SK-N-SH treated with all-trans-retinoic acid at 6 μM for 48 hours (cell line): ENCODE measurements around the gene ENAH.

ENCODE experiments used
- ATAC-seq: fragments of 200-7000 bp; cut with Tn5 transposase; 3 replicates; pipeline ENCODE4 v1.9.1; 2020; ENCODE audit warnings: mild to moderate bottlenecking, moderate library complexity
- ARNTL ChIP-seq: fragments of 450-650 bp; formaldehyde crosslinking; IDR thresholded peaks from 2 replicates; pipeline ENCODE4 v1.5.0; 2020; ENCODE audit warnings: low read depth, mild to moderate bottlenecking, moderate library complexity, borderline replicate concordance
- BACH2 ChIP-seq: fragments of 250-450 bp; sonication (Bioruptor Pico); IDR thresholded peaks from 2 replicates; pipeline ENCODE4 v1.9.0; 2021; ENCODE audit warnings: mild to moderate bottlenecking, borderline replicate concordance
- CSDC2 ChIP-seq: fragments of 250-450 bp; sonication (Bioruptor Pico); IDR thresholded peaks from 2 replicates; pipeline ENCODE4 v1.5.0; 2020; ENCODE audit warnings: mild to moderate bottlenecking, moderate library complexity
- ESRRG ChIP-seq: fragments of 250-450 bp; sonication (Bioruptor Pico); IDR thresholded peaks from 2 replicates; pipeline ENCODE4 v1.6.1; 2021; ENCODE audit warnings: mild to moderate bottlenecking
- GLIS3 ChIP-seq: fragments of 250-450 bp; sonication (Bioruptor Pico); IDR thresholded peaks from 2 replicates; pipeline ENCODE4 v1.5.0; 2020; ENCODE audit warnings: mild to moderate bottlenecking, moderate library complexity
- ISL1 ChIP-seq: fragments of 250-450 bp; sonication (Bioruptor Pico); IDR thresholded peaks from 2 replicates; pipeline ENCODE4 v2.1.2; 2022; ENCODE audit warnings: mild to moderate bottlenecking, moderate library complexity
- OSR1 ChIP-seq: fragments of 250-450 bp; sonication (Bioruptor Pico); IDR thresholded peaks from 2 replicates; pipeline ENCODE4 v1.8.0; 2022; ENCODE audit warnings: moderate library complexity, mild to moderate bottlenecking, inconsistent platforms
- PPARA ChIP-seq: fragments of 250-450 bp; sonication (Bioruptor Pico); IDR thresholded peaks from 2 replicates; pipeline ENCODE4 v1.5.0; 2020; ENCODE audit warnings: mild to moderate bottlenecking, borderline replicate concordance
- RARB ChIP-seq: fragments of 250-450 bp; sonication (Bioruptor Pico); IDR thresholded peaks from 2 replicates; pipeline ENCODE4 v1.8.0; 2021; ENCODE audit warnings: mild to moderate bottlenecking, moderate library complexity
- SNAI2 ChIP-seq: fragments of 250-450 bp; sonication (Bioruptor Pico); IDR thresholded peaks from 2 replicates; pipeline ENCODE4 v1.5.0; 2020; ENCODE audit warnings: mild to moderate bottlenecking, moderate library complexity
- TCF4 ChIP-seq: fragments of 250-450 bp; sonication (Bioruptor Pico); IDR thresholded peaks from 2 replicates; pipeline ENCODE4 v1.8.0; 2021; ENCODE audit warnings: mild to moderate bottlenecking, moderate library complexity, borderline replicate concordance
- TOX ChIP-seq: fragments of 250-450 bp; sonication (Bioruptor Pico); IDR thresholded peaks from 2 replicates; pipeline ENCODE4 v1.8.0; 2021; ENCODE audit warnings: mild to moderate bottlenecking, moderate library complexity, borderline replicate concordance
- ZC3H10 ChIP-seq: fragments of 250-450 bp; sonication (Bioruptor Pico); IDR thresholded peaks from 2 replicates; pipeline ENCODE4 v1.5.1; 2021; ENCODE audit warnings: mild to moderate bottlenecking, moderate library complexity
- ZFP3 ChIP-seq: fragments of 250-450 bp; sonication (Bioruptor Pico); IDR thresholded peaks from 2 replicates; pipeline ENCODE4 v1.5.0; 2020; ENCODE audit warnings: mild to moderate bottlenecking, moderate library complexity
- ZNF565 ChIP-seq: fragments of 450-650 bp; formaldehyde crosslinking; conservative IDR thresholded peaks from 2 replicates; pipeline ENCODE4 v1.5.0; 2020; ENCODE audit warnings: low read depth, mild to moderate bottlenecking, moderate library complexity
- ZNF8 ChIP-seq: fragments of 450-650 bp; formaldehyde crosslinking; IDR thresholded peaks from 2 replicates; pipeline ENCODE4 v1.5.0; 2020; ENCODE audit warnings: mild to moderate bottlenecking, moderate library complexity
- TF ChIP-seq, protein P1 (sequence below): fragments of 250-450 bp; sonication (Bioruptor Pico); IDR thresholded peaks from 2 replicates; pipeline ENCODE4 v1.5.0; 2020; ENCODE audit warnings: mild to moderate bottlenecking, moderate library complexity
- TF ChIP-seq, protein P2 (sequence below): fragments of 250-450 bp; sonication (Bioruptor Pico); IDR thresholded peaks from 2 replicates; pipeline ENCODE4 v1.5.1; 2021; ENCODE audit warnings: mild to moderate bottlenecking, moderate library complexity
- TF ChIP-seq, protein P3 (sequence below): fragments of 250-450 bp; sonication (Bioruptor Pico); IDR thresholded peaks from 2 replicates; pipeline ENCODE4 v1.8.0; 2021; ENCODE audit warnings: low read depth, mild to moderate bottlenecking, moderate library complexity, borderline replicate concordance
- TF ChIP-seq, protein P4 (sequence below): fragments of 250-450 bp; sonication (Bioruptor Pico); IDR thresholded peaks from 2 replicates; pipeline ENCODE4 v1.5.1; 2020; ENCODE audit warnings: low read depth, mild to moderate bottlenecking, moderate library complexity
- TF ChIP-seq, protein P5 (sequence below): fragments of 250-450 bp; sonication (Bioruptor Pico); IDR thresholded peaks from 2 replicates; pipeline ENCODE4 v1.8.0; 2020; ENCODE audit warnings: mild to moderate bottlenecking, moderate library complexity, borderline replicate concordance

ENAH gene

DNA sequence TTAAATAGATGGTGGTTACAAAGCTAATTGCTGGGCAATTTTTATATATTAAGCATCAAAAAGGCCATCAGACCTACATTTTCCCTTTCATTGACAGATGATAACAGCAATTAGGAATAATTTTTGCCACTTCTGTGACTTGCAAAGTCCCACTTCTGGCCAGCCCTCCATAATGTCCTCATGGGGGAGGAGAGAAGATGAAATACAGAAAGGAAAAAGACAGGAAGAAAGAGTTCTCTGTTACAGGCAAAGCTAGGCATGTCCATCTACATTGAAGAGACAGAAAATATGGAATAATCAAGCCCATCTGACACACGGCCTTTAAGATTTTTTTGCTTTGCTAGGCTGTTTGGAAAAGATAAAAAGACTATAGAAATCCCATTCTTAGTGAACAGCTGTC lies 108.0 kb downstream of the ENAH start (continued):
- TF ChIP-seq ZC3H10 (CRISPR knock-in tag) (no peak), PPARA (CRISPR knock-in tag) (no peak), ZNF565 (CRISPR knock-in tag) (no peak), BACH2 (CRISPR knock-in tag) (no peak), CSDC2 (CRISPR knock-in tag) (no peak), RARB (CRISPR knock-in tag) (no peak), TOX (CRISPR knock-in tag) (no peak)
- TF ChIP-seq, all 23 proteins: peak for 0

DNA sequence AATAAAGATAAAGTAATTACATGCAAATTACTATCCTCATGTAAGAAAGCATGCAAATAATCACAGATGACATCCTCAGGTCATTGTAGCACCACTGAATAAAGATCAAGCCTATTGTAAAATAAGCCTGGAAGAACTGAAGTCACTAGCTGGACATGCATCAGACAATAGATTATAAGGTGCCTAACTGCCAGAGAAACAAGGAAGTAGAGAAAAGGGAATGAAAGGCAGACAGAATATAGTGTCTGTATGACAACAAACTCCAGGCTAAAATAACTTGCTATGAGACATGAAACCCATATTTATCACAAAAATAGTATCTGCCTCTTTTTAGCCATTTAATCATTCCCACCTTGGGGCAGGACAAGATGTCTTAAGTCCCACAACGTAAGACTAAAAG lies 108.7 kb downstream of the ENAH start:
- no peak for TF ChIP-seq SNAI2
- TF ChIP-seq ESRRG (CRISPR knock-in tag): no peak
- no peak for TF ChIP-seq ARNTL (CRISPR knock-in tag)
- no peak for TF ChIP-seq BACH2 (CRISPR knock-in tag)
- no peak for TF ChIP-seq GLIS3 (CRISPR knock-in tag)
- no peak for TF ChIP-seq TCF4 (CRISPR knock-in tag)
- TF ChIP-seq ZNF8 (CRISPR knock-in tag): no peak
- no peak for TF ChIP-seq TOX (CRISPR knock-in tag)
- no peak for TF ChIP-seq PPARA (CRISPR knock-in tag)
- no peak for TF ChIP-seq ZC3H10 (CRISPR knock-in tag)
- TF ChIP-seq, protein P1, sequence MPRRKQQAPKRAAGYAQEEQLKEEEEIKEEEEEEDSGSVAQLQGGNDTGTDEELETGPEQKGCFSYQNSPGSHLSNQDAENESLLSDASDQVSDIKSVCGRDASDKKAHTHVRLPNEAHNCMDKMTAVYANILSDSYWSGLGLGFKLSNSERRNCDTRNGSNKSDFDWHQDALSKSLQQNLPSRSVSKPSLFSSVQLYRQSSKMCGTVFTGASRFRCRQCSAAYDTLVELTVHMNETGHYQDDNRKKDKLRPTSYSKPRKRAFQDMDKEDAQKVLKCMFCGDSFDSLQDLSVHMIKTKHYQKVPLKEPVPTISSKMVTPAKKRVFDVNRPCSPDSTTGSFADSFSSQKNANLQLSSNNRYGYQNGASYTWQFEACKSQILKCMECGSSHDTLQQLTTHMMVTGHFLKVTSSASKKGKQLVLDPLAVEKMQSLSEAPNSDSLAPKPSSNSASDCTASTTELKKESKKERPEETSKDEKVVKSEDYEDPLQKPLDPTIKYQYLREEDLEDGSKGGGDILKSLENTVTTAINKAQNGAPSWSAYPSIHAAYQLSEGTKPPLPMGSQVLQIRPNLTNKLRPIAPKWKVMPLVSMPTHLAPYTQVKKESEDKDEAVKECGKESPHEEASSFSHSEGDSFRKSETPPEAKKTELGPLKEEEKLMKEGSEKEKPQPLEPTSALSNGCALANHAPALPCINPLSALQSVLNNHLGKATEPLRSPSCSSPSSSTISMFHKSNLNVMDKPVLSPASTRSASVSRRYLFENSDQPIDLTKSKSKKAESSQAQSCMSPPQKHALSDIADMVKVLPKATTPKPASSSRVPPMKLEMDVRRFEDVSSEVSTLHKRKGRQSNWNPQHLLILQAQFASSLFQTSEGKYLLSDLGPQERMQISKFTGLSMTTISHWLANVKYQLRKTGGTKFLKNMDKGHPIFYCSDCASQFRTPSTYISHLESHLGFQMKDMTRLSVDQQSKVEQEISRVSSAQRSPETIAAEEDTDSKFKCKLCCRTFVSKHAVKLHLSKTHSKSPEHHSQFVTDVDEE (CRISPR knock-in tag): no peak
- TF ChIP-seq, protein P2, sequence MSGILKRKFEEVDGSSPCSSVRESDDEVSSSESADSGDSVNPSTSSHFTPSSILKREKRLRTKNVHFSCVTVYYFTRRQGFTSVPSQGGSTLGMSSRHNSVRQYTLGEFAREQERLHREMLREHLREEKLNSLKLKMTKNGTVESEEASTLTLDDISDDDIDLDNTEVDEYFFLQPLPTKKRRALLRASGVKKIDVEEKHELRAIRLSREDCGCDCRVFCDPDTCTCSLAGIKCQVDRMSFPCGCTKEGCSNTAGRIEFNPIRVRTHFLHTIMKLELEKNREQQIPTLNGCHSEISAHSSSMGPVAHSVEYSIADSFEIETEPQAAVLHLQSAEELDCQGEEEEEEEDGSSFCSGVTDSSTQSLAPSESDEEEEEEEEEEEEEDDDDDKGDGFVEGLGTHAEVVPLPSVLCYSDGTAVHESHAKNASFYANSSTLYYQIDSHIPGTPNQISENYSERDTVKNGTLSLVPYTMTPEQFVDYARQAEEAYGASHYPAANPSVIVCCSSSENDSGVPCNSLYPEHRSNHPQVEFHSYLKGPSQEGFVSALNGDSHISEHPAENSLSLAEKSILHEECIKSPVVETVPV (CRISPR knock-in tag): no peak
- TF ChIP-seq RARB (CRISPR knock-in tag): no peak
- TF ChIP-seq, protein P3, sequence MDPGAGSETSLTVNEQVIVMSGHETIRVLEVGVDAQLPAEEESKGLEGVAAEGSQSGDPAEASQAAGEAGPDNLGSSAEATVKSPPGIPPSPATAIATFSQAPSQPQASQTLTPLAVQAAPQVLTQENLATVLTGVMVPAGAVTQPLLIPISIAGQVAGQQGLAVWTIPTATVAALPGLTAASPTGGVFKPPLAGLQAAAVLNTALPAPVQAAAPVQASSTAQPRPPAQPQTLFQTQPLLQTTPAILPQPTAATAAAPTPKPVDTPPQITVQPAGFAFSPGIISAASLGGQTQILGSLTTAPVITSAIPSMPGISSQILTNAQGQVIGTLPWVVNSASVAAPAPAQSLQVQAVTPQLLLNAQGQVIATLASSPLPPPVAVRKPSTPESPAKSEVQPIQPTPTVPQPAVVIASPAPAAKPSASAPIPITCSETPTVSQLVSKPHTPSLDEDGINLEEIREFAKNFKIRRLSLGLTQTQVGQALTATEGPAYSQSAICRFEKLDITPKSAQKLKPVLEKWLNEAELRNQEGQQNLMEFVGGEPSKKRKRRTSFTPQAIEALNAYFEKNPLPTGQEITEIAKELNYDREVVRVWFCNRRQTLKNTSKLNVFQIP (CRISPR knock-in tag): no peak
- TF ChIP-seq, protein P4, sequence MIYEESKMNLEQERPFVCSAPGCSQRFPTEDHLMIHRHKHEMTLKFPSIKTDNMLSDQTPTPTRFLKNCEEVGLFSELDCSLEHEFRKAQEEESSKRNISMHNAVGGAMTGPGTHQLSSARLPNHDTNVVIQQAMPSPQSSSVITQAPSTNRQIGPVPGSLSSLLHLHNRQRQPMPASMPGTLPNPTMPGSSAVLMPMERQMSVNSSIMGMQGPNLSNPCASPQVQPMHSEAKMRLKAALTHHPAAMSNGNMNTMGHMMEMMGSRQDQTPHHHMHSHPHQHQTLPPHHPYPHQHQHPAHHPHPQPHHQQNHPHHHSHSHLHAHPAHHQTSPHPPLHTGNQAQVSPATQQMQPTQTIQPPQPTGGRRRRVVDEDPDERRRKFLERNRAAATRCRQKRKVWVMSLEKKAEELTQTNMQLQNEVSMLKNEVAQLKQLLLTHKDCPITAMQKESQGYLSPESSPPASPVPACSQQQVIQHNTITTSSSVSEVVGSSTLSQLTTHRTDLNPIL (CRISPR knock-in tag): no peak
- no peak for TF ChIP-seq CSDC2 (CRISPR knock-in tag)
- TF ChIP-seq, protein P5, sequence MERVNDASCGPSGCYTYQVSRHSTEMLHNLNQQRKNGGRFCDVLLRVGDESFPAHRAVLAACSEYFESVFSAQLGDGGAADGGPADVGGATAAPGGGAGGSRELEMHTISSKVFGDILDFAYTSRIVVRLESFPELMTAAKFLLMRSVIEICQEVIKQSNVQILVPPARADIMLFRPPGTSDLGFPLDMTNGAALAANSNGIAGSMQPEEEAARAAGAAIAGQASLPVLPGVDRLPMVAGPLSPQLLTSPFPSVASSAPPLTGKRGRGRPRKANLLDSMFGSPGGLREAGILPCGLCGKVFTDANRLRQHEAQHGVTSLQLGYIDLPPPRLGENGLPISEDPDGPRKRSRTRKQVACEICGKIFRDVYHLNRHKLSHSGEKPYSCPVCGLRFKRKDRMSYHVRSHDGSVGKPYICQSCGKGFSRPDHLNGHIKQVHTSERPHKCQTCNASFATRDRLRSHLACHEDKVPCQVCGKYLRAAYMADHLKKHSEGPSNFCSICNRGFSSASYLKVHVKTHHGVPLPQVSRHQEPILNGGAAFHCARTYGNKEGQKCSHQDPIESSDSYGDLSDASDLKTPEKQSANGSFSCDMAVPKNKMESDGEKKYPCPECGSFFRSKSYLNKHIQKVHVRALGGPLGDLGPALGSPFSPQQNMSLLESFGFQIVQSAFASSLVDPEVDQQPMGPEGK (CRISPR knock-in tag): no peak
- no peak for TF ChIP-seq ISL1 (CRISPR knock-in tag)
- no peak for ATAC-seq

DNA sequence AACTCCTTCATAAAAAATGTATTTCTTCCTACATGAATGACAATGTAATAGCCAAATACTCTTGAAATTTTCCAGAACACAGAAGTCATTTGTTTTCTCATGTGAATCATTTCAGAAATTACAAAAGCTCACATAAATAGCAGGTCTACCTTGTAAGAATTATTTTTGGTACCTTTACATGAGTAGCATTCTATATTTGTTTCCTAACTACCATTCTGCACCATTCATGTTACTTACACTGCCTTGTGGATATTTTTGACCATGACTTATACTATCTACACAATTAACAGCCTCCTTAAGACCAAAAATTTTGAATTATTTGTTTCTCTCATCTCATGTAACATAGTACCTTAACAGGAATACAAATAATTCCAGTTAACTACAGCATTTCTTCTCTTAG lies 109.6 kb downstream of the ENAH start:
- TF ChIP-seq ESRRG (CRISPR knock-in tag) (no peak), ARNTL (CRISPR knock-in tag) (no peak), BACH2 (CRISPR knock-in tag) (no peak), OSR1 (CRISPR knock-in tag) (no peak), RARB (CRISPR knock-in tag) (no peak), SNAI2 (no peak), ZFP3 (CRISPR knock-in tag) (no peak), ZNF565 (CRISPR knock-in tag) (no peak), PPARA (CRISPR knock-in tag) (no peak)
- TF ChIP-seq, protein P4 (CRISPR knock-in tag): no peak
- TF ChIP-seq, protein P2 (CRISPR knock-in tag): no peak
- no peak for ATAC-seq
